ENCODE measurements around the gene PCDHB11.
"Not testable (repeated sequence)": the region's sequence is repeated elsewhere in the genome, so short reads cannot be mapped to it uniquely, and the experiment has no call there.

PCDHB11 gene

DNA sequence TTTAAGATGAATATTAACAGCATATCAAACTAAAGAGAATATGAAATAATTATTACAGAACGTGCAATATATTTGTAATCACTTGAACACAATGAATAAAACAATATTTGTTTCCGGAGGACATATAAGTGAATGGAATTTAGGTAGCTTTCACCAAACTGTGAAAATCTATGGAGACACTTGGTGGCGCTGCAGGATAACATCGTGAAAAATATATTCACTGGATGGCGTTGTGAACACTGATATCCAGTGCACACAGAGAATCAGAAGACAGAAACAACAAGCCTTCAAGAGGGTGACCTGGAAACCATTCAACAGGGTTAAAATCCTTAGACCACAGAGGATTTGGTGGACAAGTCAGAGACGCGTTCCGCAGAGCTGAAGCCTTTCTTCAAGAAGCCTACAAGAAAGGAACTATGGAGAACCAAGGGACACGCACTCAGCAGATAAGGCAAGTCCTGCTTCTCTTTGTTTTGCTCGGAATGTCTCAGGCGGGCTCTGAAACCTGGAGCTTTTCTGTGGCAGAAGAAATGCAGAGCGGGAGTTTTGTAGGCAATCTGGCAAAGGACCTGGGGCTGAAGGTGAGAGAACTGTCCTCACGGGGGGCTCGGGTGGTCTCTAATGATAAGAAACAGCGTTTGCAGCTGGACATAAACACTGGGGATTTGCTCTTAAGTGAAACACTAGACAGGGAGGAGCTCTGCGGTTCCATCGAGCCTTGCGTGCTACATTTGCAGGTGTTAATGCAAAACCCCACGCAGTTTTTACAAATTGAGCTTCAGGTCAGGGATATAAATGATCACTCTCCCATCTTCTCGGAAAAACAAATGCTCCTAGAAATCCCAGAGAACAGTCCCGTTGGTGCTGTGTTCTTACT, at the start of gene PCDHB11:
PCDHB11 (plus strand) TSS at position 269 of the 877 bp plus-strand sequence; CDS start at position 417, 148 bp downstream.
- no peak within 1 kb of the TSS for H3K27ac Mint-ChIP-seq (ENCODE audit: low read depth)
- peaks cover 55% of the 10 kb centered on the region for H3K27me3 Mint-ChIP-seq
- H3K4me3 Mint-ChIP-seq = no peak within 1 kb of the TSS
- no peaks in the 10 kb centered on the region for H3K36me3 Mint-ChIP-seq (ENCODE audit: insufficient read depth)
- ATAC-seq (replicated peaks; ENCODE audit: extremely low read depth, poor library complexity, severe bottlenecking) (no peak), DNase-seq (ENCODE audit: low spot score in 2 of 2) (no peak)
- no peaks in the 10 kb centered on the region for H3K4me1 Mint-ChIP-seq
- peaks cover 22% of the 10 kb centered on the region for H3K9me3 Mint-ChIP-seq

DNA sequence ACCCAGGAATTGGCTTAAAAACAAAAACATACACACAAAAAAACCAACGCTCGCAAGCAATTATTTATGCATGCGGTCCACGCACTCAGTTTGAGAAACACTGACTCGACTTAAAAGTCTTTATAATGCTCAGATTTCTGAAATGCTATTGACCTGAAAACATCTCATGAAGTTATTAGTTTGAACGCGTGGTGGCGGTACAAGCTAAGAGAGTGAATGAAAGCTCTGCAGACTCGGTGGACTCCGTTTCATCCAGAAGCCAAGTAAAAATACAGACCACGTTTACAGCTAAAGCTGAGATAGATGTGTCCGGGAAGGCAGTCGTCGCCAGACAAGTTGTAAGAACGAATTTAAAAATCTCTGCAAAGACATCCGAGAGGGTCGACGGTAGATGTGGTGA, 49.6 kb upstream of the PCDHB11 start, which contains the start of gene PCDHB6:
PCDHB6 (plus strand) TSS at position 246 of the 400 bp plus-strand sequence. CDS start 201 bp downstream, outside the sequence.
- H3K9me3 Mint-ChIP-seq = peaks cover 6% of the 10 kb centered on the region
- H3K4me3 Mint-ChIP-seq = no peak within 1 kb of the TSS
- no peak for DNase-seq (ENCODE audit: low spot score in 2 of 2)
- ATAC-seq (replicated peaks; ENCODE audit: extremely low read depth, poor library complexity, severe bottlenecking) = no peak
- H3K27me3 Mint-ChIP-seq = peaks cover 64% of the 10 kb centered on the region
- H3K4me1 Mint-ChIP-seq = no peaks in the 10 kb centered on the region
- H3K27ac Mint-ChIP-seq (ENCODE audit: low read depth) = no peak within 1 kb of the TSS
- no peaks in the 10 kb centered on the region for H3K36me3 Mint-ChIP-seq (ENCODE audit: insufficient read depth)

- Mint-ChIP-seq H3K36me3 (ENCODE audit: insufficient read depth) (no peaks in the 10 kb centered on the region), H3K4me3 (no peak overlapping the region), H3K4me1 (no peaks in the 10 kb centered on the region), H3K27ac (ENCODE audit: low read depth) (no peak overlapping the region), H3K27me3 (peaks cover 61% of the 10 kb centered on the region), H3K9me3 (peaks cover 6% of the 10 kb centered on the region)
- no peak for DNase-seq (ENCODE audit: low spot score in 2 of 2)
- ATAC-seq (replicated peaks; ENCODE audit: extremely low read depth, poor library complexity, severe bottlenecking) = no peak
These were observed 49.0 kb upstream of the PCDHB11 start for GRCh38 chr5:141150224-141150992.

DNA sequence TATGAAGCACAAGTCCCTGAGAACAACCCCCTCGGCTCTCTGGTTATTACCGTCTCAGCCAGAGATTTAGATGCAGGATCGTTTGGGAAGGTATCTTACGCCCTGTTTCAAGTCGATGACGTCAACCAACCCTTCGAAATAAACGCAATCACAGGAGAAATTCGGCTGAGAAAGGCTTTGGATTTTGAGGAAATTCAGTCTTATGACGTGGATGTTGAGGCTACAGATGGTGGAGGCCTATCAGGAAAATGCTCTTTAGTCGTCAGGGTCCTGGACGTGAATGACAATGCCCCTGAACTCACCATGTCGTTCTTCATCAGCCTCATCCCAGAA, 48.5 kb upstream of the PCDHB11 start:
- Mint-ChIP-seq H3K27me3 (peaks cover 61% of the 10 kb centered on the region), H3K4me3 (no peak overlapping the region), H3K36me3 (ENCODE audit: insufficient read depth) (no peaks in the 10 kb centered on the region), H3K4me1 (no peaks in the 10 kb centered on the region), H3K9me3 (peaks cover 6% of the 10 kb centered on the region), H3K27ac (ENCODE audit: low read depth) (no peak overlapping the region)
- DNase-seq (ENCODE audit: low spot score in 2 of 2) = no peak
- ATAC-seq (replicated peaks; ENCODE audit: extremely low read depth, poor library complexity, severe bottlenecking) = no peak

DNA sequence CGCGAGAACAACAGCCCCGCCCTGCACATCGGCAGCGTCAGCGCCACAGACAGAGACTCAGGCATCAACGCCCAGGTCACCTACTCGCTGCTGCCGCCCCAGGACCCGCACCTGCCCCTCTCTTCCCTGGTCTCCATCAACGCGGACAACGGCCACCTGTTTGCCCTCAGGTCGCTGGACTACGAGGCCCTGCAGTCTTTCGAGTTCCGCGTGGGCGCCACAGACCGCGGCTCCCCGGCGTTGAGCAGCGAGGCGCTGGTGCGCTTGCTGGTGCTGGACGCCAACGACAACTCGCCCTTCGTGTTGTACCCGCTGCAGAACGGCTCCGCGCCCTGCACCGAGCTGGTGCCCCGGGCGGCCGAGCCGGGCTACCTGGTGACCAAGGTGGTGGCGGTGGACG, 47.8 kb upstream of the PCDHB11 start:
- not testable (repeated sequence) for H3K27ac Mint-ChIP-seq (ENCODE audit: low read depth); H3K4me1 Mint-ChIP-seq; ATAC-seq (replicated peaks; ENCODE audit: extremely low read depth, poor library complexity, severe bottlenecking); H3K4me3 Mint-ChIP-seq; H3K9me3 Mint-ChIP-seq; DNase-seq (ENCODE audit: low spot score in 2 of 2); H3K36me3 Mint-ChIP-seq (ENCODE audit: insufficient read depth)
- H3K27me3 Mint-ChIP-seq = peaks cover 61% of the 10 kb centered on the region

DNA sequence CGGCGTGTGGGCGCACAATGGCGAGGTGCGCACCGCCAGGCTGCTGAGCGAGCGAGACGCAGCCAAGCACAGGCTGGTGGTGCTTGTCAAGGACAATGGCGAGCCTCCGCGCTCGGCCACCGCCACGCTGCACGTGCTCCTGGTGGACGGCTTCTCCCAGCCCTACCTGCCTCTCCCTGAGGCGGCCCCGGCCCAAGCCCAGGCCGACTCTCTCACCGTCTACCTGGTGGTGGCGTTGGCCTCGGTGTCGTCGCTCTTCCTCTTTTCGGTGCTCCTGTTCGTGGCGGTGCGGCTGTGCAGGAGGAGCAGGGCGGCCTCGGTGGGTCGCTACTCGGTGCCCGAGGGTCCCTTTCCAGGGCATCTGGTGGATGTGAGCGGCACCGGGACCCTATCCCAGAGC, 47.3 kb upstream of the PCDHB11 start:
- not testable (repeated sequence) for H3K4me3 Mint-ChIP-seq; DNase-seq (ENCODE audit: low spot score in 2 of 2); H3K27ac Mint-ChIP-seq (ENCODE audit: low read depth); ATAC-seq (replicated peaks; ENCODE audit: extremely low read depth, poor library complexity, severe bottlenecking); H3K9me3 Mint-ChIP-seq; H3K36me3 Mint-ChIP-seq (ENCODE audit: insufficient read depth); H3K4me1 Mint-ChIP-seq
- H3K27me3 Mint-ChIP-seq = peaks cover 60% of the 10 kb centered on the region

DNA sequence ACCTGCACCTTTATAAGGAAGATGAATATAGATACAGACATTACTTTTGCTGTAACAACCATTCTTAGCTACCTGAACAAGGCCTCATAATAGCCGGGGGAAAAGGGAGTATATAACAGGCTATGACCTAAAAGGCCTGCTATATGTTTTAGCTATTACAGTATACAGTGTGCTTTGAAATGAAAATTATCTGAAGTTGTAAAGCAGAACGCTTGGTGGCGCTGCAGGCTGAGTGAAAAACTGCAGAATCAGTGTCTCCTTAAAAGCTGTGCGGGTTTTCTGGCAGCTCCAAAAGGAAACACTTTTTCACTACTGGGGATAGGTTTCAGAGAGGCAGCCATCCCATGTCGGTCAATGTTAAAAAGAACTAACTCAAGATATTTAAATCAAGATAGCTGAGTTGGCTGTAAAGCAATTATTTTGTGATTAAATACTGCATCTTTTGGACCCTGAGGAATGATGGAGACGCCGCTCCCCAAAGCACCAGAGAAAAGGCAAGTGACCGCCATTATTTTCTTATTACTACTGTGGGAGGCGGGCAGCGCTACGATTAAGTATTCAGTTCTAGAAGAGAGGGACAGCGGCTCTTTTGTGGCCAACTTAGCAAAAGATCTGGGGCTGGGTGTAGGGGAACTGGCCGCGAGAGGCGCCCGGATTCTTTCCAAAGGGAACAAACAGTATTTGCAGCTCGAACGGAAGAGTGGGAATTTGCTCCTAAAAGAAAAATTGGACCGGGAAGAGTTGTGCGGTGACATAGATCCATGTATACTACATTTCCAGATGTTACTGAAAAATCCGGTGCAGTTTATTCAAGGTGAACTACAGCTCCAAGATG, 43.7 kb upstream of the PCDHB11 start:
- Mint-ChIP-seq H3K36me3 (ENCODE audit: insufficient read depth) (no peaks in the 10 kb centered on the region), H3K4me3 (no peak overlapping the region), H3K27ac (ENCODE audit: low read depth) (no peak overlapping the region), H3K27me3 (peaks cover 54% of the 10 kb centered on the region), H3K9me3 (no peaks in the 10 kb centered on the region), H3K4me1 (no peaks in the 10 kb centered on the region)
- ATAC-seq (replicated peaks; ENCODE audit: extremely low read depth, poor library complexity, severe bottlenecking) (no peak), DNase-seq (ENCODE audit: low spot score in 2 of 2) (no peak)

- H3K27me3 Mint-ChIP-seq = peaks cover 46% of the 10 kb centered on the region
- H3K4me3 Mint-ChIP-seq; H3K4me1 Mint-ChIP-seq; H3K36me3 Mint-ChIP-seq (ENCODE audit: insufficient read depth); H3K27ac Mint-ChIP-seq (ENCODE audit: low read depth); H3K9me3 Mint-ChIP-seq; ATAC-seq (replicated peaks; ENCODE audit: extremely low read depth, poor library complexity, severe bottlenecking); DNase-seq (ENCODE audit: low spot score in 2 of 2): not testable (repeated sequence)
These were observed 42.1 kb upstream of the PCDHB11 start for GRCh38 chr5:141157356-141157755.

- DNase-seq (ENCODE audit: low spot score in 2 of 2); H3K36me3 Mint-ChIP-seq (ENCODE audit: insufficient read depth); H3K4me3 Mint-ChIP-seq; H3K9me3 Mint-ChIP-seq; H3K4me1 Mint-ChIP-seq; ATAC-seq (replicated peaks; ENCODE audit: extremely low read depth, poor library complexity, severe bottlenecking): not testable (repeated sequence)
- peaks cover 41% of the 10 kb centered on the region for H3K27me3 Mint-ChIP-seq
- peak overlapping the region; percentile 46 for H3K27ac Mint-ChIP-seq (ENCODE audit: low read depth)
These were observed 41.5 kb upstream of the PCDHB11 start for GRCh38 chr5:141157901-141158300.

DNA sequence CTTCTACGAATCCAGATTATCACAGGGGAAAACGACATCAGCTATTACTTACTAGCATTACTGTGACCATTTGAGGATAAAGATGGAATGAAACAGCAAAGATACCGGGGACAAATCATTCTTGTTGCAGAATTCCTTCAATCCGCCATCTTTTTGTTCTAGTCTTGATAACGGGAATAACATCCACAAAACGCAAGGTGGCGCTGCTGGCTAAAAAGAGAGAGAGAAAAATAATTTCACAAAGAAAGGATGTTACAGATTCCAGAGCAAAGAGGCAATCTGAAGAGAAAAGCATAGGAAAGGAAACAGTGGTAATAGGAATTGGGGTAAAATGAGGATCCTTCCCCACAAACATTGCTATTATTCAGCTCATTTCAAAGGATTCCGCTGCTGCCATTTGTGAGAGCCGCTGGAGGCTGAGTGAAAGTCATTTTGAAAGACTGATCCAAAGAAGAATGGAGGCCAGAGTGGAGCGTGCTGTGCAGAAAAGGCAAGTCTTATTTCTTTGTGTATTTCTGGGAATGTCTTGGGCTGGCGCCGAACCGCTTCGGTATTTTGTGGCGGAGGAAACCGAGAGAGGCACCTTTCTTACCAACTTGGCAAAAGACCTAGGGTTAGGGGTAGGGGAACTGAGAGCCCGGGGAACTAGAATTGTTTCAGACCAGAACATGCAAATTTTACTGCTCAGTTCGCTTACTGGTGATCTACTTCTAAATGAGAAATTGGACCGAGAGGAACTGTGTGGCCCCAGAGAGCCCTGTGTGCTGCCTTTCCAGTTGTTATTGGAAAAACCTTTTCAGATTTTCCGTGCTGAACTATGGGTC, 26.8 kb upstream of the PCDHB11 start, which contains the start of gene PCDHB7:
PCDHB7 (plus strand) TSS at position 264 of the 824 bp plus-strand sequence; CDS start at position 456, 192 bp downstream.
- Mint-ChIP-seq H3K4me3 (no peak within 1 kb of the TSS), H3K27ac (ENCODE audit: low read depth) (no peak within 1 kb of the TSS), H3K9me3 (no peaks in the 10 kb centered on the region), H3K27me3 (peaks cover 54% of the 10 kb centered on the region), H3K36me3 (ENCODE audit: insufficient read depth) (peaks cover 2% of the 10 kb centered on the region), H3K4me1 (no peaks in the 10 kb centered on the region)
- no peak for DNase-seq (ENCODE audit: low spot score in 2 of 2)
- ATAC-seq (replicated peaks; ENCODE audit: extremely low read depth, poor library complexity, severe bottlenecking) = no peak

- not testable (repeated sequence) for ATAC-seq (replicated peaks; ENCODE audit: extremely low read depth, poor library complexity, severe bottlenecking); H3K36me3 Mint-ChIP-seq (ENCODE audit: insufficient read depth); H3K4me1 Mint-ChIP-seq; DNase-seq (ENCODE audit: low spot score in 2 of 2); H3K27ac Mint-ChIP-seq (ENCODE audit: low read depth); H3K4me3 Mint-ChIP-seq; H3K9me3 Mint-ChIP-seq
- H3K27me3 Mint-ChIP-seq = peaks cover 35% of the 10 kb centered on the region
These were observed 24.9 kb upstream of the PCDHB11 start for GRCh38 chr5:141174291-141175104.
